ENCODE measurements around the gene ISG20. TPM values are rescaled to one million over a fixed set of nuclear protein-coding genes. Genes with fewer than 3 reads are reported as not detected.

ISG20 gene
- total and polyA plus RNA-seq, 4 donors = 6.8 to 36.5 (median 14.3) TPM

- Histone ChIP-seq H3K27ac (ENCODE audit: low read depth in 1 of 2, low read length in 2 of 2) (no peak overlapping the region), H3K4me1 (ENCODE audit: control insufficient read depth in 4 of 4, insufficient read depth in 4 of 4, low read length in 3 of 4) (peaks cover 9 to 24% (median 20%) of the 10 kb centered on the region in 4 donors), H3K36me3 (ENCODE audit: control insufficient read depth in 4 of 4, insufficient read depth in 3 of 4, low read depth in 1 of 4, low read length in 3 of 4) (no peaks in the 10 kb centered on the region), H3K4me3 (ENCODE audit: low read depth in 1 of 3, low read length in 3 of 3) (no peak overlapping the region), H3K27me3 (ENCODE audit: control insufficient read depth in 4 of 4, insufficient read depth in 4 of 4, low read length in 3 of 4) (no peaks in the 10 kb centered on the region), H3K9me3 (ENCODE audit: control insufficient read depth in 4 of 4, low read length in 3 of 4) (no peaks in the 10 kb centered on the region), H3K9ac (ENCODE audit: low read depth in 1 of 2, low read length in 2 of 2) (no peak overlapping the region)
- 94% methylated on average over 7 of the region's 7 CpGs for WGBS
- DNase-seq (ENCODE audit: low spot score) = peak; percentile 27
- TF ChIP-seq FOXA1 (IDR thresholded peaks at IDR 0.05) (no peak), ZBTB33 (IDR thresholded peaks at IDR 0.05) (no peak), JUND (IDR thresholded peaks at IDR 0.05) (no peak), YY1 (IDR thresholded peaks at IDR 0.05) (no peak), GABPA (IDR thresholded peaks at IDR 0.05 in 1 of 2, conservative IDR thresholded peaks at IDR 0.05 in 1 of 2) (no peak), HNF4A (conservative IDR thresholded peaks at IDR 0.05) (no peak), CTCF (IDR thresholded peaks at IDR 0.05; ENCODE audit: low read depth, low read length, missing input control) (no peak), HNF4G (IDR thresholded peaks at IDR 0.05) (no peak), NR2F2 (IDR thresholded peaks at IDR 0.05) (no peak), RAD21 (IDR thresholded peaks at IDR 0.05) (no peak), EGR1 (IDR thresholded peaks at IDR 0.05; ENCODE audit: low read depth in 2 of 2) (no peak)
- TF ChIP-seq, protein P1, sequence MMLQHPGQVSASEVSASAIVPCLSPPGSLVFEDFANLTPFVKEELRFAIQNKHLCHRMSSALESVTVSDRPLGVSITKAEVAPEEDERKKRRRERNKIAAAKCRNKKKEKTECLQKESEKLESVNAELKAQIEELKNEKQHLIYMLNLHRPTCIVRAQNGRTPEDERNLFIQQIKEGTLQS (IDR thresholded peaks at IDR 0.05) = no peak
Measured at GRCh38 chr15:88651136-88651732, 12.4 kb downstream of the ISG20 start.

GRCh38 chr15:88651971-88652370 is 13.2 kb downstream of the ISG20 start:
- H3K27ac ChIP-seq (ENCODE audit: low read depth in 1 of 2, low read length in 2 of 2) = no peak overlapping the region

More at GRCh38 chr15:88651971-88652370, 13.2 kb downstream of the ISG20 start:
- Histone ChIP-seq H3K9me3 (ENCODE audit: control insufficient read depth in 4 of 4, low read length in 3 of 4) (no peaks in the 10 kb centered on the region), H3K36me3 (ENCODE audit: control insufficient read depth in 4 of 4, insufficient read depth in 3 of 4, low read depth in 1 of 4, low read length in 3 of 4) (no peaks in the 10 kb centered on the region), H3K4me1 (ENCODE audit: control insufficient read depth in 4 of 4, insufficient read depth in 4 of 4, low read length in 3 of 4) (peaks cover 9 to 24% (median 20%) of the 10 kb centered on the region in 4 donors), H3K27me3 (ENCODE audit: control insufficient read depth in 4 of 4, insufficient read depth in 4 of 4, low read length in 3 of 4) (no peaks in the 10 kb centered on the region), H3K4me3 (ENCODE audit: low read depth in 1 of 3, low read length in 3 of 3) (no peak overlapping the region), H3K9ac (ENCODE audit: low read depth in 1 of 2, low read length in 2 of 2) (no peak overlapping the region)
- TF ChIP-seq YY1 (IDR thresholded peaks at IDR 0.05) = no peak
- TF ChIP-seq FOXA1 (IDR thresholded peaks at IDR 0.05) = no peak
- TF ChIP-seq MAX (IDR thresholded peaks at IDR 0.05) = no peak
- TF ChIP-seq HNF4G (IDR thresholded peaks at IDR 0.05) = no peak
- TF ChIP-seq HNF4A (conservative IDR thresholded peaks at IDR 0.05) = no peak
- no peak for TF ChIP-seq EGR1 (IDR thresholded peaks at IDR 0.05; ENCODE audit: low read depth in 2 of 2)
- TF ChIP-seq NR2F2 (IDR thresholded peaks at IDR 0.05) = no peak
- TF ChIP-seq, protein P1 (IDR thresholded peaks at IDR 0.05) = no peak
- no peak for TF ChIP-seq TAF1 (conservative IDR thresholded peaks at IDR 0.05)
- no peak for TF ChIP-seq JUND (IDR thresholded peaks at IDR 0.05)
- TF ChIP-seq SP1 (IDR thresholded peaks at IDR 0.05) = no peak
- no peak for TF ChIP-seq RXRA (IDR thresholded peaks at IDR 0.05)
- no peak for TF ChIP-seq GABPA (IDR thresholded peaks at IDR 0.05 in 1 of 2, conservative IDR thresholded peaks at IDR 0.05 in 1 of 2)
- TF ChIP-seq RAD21 (IDR thresholded peaks at IDR 0.05) = no peak
- TF ChIP-seq, protein P2, sequence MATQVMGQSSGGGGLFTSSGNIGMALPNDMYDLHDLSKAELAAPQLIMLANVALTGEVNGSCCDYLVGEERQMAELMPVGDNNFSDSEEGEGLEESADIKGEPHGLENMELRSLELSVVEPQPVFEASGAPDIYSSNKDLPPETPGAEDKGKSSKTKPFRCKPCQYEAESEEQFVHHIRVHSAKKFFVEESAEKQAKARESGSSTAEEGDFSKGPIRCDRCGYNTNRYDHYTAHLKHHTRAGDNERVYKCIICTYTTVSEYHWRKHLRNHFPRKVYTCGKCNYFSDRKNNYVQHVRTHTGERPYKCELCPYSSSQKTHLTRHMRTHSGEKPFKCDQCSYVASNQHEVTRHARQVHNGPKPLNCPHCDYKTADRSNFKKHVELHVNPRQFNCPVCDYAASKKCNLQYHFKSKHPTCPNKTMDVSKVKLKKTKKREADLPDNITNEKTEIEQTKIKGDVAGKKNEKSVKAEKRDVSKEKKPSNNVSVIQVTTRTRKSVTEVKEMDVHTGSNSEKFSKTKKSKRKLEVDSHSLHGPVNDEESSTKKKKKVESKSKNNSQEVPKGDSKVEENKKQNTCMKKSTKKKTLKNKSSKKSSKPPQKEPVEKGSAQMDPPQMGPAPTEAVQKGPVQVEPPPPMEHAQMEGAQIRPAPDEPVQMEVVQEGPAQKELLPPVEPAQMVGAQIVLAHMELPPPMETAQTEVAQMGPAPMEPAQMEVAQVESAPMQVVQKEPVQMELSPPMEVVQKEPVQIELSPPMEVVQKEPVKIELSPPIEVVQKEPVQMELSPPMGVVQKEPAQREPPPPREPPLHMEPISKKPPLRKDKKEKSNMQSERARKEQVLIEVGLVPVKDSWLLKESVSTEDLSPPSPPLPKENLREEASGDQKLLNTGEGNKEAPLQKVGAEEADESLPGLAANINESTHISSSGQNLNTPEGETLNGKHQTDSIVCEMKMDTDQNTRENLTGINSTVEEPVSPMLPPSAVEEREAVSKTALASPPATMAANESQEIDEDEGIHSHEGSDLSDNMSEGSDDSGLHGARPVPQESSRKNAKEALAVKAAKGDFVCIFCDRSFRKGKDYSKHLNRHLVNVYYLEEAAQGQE (IDR thresholded peaks at IDR 0.05) = no peak
- TF ChIP-seq CTCF (IDR thresholded peaks at IDR 0.05; ENCODE audit: low read depth, low read length, missing input control) = no peak
- no peak for DNase-seq (ENCODE audit: low spot score)
- WGBS = 95% methylated on average over 9 of the region's 9 CpGs
